OCI-LY1 (cell line): ENCODE results near the gene FAM167B.

ENCODE experiments used
- EZH2 ChIP-seq: fragments of 200-600 bp; sonication (generic), shearing (Covaris generic); IDR thresholded peaks from 2 replicates; pipeline ENCODE4 v1.8.0; 2017; ENCODE audit warnings: borderline replicate concordance, mixed run types, mild to moderate bottlenecking, antibody characterized with exemption, low read length, moderate library complexity, mixed read lengths
- TF ChIP-seq, protein P1 (sequence below): fragments of 200-600 bp; sonication (generic), shearing (Covaris generic); IDR thresholded peaks from 2 replicates; pipeline ENCODE4 v1.5.1; 2017; ENCODE audit warnings: mild to moderate bottlenecking, antibody characterized with exemption, low read length, moderate library complexity, mixed read lengths

DNA sequence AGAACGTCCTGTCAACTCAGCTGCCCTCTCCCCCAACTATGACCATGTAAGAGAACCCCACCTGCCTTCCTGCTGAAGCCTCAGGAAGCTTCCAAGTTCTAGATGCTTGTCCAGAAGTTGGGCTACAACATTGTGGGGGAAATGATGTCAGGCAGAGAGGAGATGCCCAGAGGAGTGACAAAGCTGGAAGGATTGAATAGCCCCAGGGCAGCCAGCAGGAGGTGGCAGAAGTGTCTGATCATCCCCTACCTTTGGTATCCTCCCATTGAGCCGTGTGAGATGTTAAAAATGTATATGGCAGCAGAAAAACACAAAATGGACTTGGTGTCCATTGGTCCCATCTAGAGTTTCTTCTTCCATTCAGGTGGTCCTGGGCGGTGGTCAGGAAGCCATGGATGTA, 18.3 kb upstream of the FAM167B start:
- TF ChIP-seq, protein P1, sequence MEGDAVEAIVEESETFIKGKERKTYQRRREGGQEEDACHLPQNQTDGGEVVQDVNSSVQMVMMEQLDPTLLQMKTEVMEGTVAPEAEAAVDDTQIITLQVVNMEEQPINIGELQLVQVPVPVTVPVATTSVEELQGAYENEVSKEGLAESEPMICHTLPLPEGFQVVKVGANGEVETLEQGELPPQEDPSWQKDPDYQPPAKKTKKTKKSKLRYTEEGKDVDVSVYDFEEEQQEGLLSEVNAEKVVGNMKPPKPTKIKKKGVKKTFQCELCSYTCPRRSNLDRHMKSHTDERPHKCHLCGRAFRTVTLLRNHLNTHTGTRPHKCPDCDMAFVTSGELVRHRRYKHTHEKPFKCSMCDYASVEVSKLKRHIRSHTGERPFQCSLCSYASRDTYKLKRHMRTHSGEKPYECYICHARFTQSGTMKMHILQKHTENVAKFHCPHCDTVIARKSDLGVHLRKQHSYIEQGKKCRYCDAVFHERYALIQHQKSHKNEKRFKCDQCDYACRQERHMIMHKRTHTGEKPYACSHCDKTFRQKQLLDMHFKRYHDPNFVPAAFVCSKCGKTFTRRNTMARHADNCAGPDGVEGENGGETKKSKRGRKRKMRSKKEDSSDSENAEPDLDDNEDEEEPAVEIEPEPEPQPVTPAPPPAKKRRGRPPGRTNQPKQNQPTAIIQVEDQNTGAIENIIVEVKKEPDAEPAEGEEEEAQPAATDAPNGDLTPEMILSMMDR: no peak
- TF ChIP-seq EZH2: no peak
